HG02759 (cell line): ENCODE results near the gene CD8B.
"Not testable (repeated sequence)": the region's sequence is repeated elsewhere in the genome, so short reads cannot be mapped to it uniquely, and the experiment has no call there.

Experiments
- ATAC-seq: cut with Tn5 transposase; IDR thresholded peaks from one replicate; pipeline ENCODE4 v1.9.1; 2021; ENCODE audit warnings: mild to moderate bottlenecking, moderate library complexity; ENCODE audit not compliant: unreplicated experiment

CD8B gene

DNA sequence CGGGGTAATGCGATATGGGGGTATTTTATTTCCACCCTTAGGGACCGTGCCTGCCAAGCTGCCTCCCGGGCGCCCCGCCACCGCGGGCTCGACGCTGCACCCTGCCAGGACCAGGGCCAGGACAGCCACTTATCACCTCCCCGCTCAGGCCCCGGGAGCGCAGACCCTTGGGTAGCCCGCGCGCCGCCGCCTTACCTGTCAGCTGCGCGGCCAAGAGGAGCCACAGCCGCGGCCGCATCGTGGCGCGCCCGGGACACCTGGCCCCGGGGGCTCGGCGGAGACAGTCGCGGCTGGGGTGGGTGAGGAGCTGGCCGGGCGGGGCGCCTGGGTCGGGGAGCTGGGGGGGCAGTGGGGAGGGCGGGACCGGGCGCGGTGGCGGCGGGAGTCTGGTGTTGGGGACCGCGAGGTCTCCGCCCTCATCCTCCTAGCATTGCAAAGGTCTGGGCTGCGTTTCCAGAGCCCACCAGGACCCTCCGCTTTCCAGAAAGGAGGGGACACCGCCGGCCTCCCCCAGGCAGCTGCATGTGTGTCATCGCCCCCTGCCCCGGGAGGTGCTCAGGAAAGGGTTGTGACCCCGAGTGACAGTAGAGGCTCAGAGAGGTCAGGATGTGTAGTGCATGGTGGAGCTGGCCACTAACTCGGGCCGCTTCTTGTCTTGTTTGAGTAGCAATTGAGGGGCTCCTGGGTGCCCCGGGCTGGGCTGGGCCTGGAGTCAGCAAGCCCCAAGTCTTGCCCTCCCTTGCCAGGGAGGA is at the start of gene CD8B:
Gene CD8B, minus strand, starts transcription at position 259 of the 752 bp plus-strand sequence. Its CDS starts 21 bp downstream, at position 238.
- not testable (repeated sequence) for ATAC-seq

DNA sequence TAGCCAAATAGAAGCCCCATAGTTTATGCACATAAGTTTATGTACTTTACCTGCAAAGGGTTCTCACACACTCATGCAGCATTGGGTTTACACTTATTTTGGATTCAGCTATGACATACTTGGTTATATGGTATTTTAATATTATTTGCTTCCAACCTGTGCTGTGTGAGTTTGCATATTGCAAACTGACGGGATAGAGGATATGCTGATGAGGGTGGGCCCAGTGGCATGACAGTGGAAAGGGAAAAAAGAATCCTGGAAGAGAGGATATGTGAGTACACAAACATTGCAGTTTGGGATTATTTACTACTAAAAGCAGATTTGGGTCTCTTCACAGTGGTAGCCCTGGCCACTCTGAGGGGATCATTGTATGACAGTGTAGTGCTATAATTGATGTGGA is 44.2 kb upstream of the CD8B start:
- not testable (repeated sequence) for ATAC-seq

DNA sequence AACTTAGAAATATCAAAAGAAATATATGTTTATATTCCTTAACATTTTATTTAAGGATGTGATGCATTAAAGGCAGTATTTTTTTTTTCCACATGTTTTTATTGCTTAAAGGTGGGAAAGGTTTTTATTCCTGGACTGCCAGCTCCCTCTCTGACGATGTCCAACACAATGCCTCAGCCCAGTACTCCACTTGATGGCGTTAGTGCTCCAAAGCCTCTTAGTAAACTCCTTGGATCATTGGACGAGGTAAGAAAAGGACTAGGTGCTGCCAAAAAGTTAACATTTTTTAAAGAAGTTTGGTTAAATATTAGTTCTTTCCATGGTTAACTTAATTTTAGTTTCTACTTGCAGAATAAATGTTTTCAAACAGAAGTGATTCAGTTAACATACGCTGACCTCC is 39.0 kb upstream of the CD8B start:
- not testable (repeated sequence) for ATAC-seq

DNA sequence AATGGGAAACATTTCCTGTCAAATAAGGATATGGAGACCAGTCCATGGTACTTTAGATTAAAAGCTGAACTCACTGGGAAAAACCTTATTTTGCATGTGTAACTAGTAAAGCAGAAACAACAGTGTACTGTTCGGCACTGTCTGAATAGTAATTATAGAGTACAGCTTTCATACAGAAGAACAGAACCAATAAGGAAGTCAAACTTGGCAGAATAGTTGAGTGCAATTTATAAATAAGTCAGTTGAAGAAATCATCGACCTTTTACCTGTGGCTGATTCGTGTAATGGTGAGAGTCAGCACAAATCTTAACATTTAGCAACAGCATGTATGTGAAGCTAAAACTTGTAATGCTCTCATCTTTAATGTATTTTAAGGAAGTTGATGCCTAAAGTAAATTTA is 24.3 kb upstream of the CD8B start:
- ATAC-seq: not testable (repeated sequence)

DNA sequence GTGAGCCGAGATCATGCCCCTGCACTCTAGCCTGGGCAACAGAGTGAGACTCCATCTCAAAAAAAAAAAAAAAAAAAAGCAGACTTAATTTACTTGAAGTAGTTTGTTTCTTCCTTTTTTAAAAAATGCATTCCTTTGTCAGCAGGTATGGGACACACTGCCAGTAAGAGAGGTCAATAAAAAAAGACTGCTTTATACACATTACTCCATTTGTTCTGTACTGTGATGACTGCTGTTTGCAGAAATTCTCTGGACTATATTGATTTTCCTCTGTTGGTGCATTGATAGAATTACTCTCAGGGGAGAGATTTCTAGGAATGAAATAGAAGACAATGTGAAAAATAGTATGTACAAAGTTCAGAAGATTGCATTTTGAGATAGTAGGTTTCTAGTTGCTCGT is 21.2 kb upstream of the CD8B start:
- ATAC-seq: not testable (repeated sequence)

DNA sequence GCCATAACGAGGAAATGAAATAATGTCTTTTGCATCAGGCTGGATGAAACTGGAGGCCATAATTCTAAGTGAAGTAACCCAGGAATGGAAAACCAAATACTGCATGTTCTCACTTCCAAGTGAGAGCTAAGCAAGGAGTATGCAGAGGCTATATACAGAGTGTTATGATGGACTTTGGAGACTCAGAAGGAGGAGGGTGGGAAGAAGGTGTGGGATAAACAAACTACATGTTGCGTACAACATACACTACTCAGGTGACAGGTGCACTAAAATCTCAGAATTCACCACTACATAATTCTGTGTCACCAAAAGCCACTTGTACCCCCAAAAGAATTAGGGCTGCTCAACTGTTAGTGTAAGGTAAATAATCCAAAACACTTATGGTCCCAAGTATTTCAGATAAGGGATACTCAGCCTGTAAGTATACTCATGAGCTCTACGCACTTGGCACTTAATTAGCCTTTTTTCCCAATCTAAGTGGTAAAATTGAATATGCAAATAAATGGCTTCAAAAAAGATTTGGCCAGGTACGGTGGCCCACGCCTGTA is 20.5 kb upstream of the CD8B start:
- not testable (repeated sequence) for ATAC-seq

DNA sequence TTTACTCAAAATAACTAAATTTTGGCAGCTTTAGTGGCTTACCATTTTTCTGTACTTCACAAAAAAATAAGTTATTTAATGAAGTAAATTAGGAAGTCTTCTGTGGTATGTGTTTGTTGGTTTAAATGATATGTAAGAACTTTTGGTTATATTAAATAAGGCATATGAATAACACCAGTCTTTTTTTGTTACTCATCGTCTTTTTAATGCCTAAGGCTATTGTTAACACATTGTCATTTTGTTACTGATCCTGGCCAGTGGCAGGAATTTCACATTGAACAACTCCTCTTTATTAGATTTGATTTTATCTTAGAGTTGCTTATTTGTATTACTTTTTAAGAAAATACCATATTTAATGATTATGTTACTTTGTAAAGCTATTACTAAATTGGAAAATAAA is 17.3 kb upstream of the CD8B start:
- ATAC-seq: not testable (repeated sequence)

DNA sequence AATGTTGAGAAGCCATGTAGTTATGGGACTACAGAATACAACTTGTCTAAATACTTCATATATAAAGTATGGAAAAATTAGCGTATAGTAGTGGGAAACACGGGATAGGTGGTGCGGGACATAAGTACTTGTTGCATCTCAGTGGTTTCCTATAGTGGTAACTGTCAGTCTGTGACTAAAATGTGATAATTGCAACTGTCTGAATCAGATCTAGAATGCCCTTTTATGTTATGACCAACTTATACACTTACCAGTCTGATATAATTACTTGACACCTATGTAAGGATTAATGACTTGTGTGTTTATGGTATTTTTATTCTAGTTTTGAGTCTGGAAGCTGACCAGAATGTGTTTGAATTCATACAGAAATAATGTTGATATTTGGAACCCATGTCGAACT is 9.3 kb upstream of the CD8B start:
- not testable (repeated sequence) for ATAC-seq

DNA sequence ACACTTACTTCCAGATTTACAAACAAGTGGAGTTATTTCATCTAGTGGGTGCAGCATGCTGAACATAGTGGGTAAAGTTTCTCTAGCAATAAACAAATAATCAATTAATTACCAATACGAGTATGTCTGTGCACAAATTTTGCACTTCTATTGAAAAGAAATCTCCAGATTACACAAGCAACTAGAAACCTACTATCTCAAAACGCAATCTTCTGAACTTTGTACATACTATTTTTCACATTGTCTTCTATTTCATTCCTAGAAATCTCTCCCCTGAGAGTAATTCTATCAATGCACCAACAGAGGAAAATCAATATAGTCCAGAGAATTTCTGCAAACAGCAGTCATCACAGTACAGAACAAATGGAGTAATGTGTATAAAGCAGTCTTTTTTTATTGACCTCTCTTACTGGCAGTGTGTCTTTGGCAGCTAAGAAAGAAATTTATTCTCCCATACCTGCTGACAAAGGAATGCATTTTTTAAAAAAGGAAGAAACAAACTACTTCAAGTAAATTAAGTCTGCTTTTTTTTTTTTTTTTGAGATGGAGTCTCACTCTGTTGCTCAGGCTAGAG is 7.3 kb upstream of the CD8B start:
- not testable (repeated sequence) for ATAC-seq

DNA sequence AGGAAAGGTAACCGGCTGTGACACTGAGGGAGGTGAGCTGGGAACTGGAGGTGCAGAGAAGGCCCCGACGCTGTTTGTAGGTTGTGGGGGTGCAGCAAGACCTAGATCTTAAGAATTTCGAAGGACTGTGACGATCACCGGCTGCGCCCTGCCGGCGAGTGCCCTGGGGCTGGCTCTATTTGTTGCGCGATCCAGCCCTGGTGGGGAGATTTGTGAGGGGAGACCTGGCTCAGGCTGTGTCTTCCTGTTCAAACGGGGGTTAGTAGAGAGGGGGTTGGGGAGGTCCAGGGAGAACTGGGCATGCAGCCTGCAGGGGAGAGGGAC is 656 bp upstream of the CD8B start:
- ATAC-seq: not testable (repeated sequence)

DNA sequence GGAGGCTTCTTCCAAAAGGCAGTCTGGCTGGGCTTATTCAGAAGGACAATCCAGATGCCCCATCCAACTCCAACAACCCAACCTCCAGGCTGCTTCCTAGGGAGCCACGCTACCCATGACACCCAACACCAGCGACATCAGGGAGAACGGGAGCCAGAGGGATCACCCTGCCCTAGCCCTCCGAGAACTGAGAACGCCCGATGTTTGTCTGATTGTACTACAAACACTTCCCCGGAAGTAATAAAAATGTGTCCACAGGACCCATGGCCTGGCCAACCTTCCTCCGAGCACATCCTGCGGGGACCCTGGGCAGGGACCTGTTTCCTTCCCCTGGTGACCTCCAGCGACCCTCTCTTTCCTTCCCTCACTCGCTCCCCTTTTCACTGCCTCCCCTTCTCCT is 511 bp downstream of the CD8B start:
- ATAC-seq: not testable (repeated sequence)

DNA sequence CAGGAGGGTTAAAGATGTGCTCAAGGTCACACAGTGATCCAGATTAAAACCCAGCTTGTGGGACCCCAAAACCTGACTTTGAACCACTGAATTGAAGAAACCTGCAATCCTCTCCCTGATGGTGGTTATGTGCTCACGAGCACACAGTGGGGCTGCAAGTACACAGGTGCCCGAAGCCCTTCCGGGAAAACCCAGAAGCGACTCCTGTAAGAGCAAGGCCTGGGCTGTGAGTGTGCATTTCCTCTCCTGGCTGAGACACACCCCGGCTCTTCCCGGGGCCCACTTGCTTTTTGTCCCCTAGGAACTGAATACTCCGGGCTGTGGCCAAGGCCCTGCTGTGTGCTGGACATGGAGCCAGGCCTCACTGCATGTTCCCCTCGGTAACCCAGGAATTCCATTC is 1.1 kb downstream of the CD8B start:
- not testable (repeated sequence) for ATAC-seq

DNA sequence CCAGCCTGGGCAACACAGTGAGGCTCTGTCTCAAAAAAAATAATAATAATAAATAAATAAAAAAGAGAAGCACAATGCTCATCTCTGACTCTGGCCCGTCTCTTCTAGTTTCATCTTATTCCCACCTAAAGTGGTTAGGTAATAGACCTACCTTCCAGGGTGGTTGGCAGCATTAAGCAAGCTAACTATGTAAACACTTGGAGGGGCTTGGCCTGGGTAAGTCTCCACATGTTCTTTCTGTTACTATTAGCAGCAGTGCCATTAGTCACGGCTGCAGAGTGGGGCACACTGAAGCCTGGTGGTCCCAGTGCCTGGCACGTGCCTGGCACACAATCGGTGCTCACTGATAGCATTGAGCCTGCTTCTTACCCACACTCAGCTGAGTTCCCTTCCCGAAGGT is 4.0 kb downstream of the CD8B start:
- ATAC-seq: not testable (repeated sequence)

DNA sequence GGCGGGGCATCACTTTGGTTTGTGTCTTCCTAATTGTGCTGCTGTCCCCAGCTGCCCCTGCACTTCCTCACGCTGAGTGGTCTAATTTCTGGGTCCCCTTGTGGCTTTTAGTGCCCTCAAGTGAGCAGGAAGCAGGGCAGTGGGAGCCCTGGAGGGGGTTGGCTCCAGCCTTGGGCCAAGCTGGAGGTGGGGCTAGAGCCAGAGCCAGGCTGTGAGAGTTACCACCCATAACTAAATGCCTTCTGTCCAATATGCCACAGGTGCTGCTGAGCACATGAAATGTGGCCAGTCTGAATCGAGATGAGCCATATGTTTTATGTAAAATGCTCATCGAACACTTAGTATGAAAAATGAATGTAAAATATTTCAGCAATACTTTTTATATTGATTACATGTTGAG is 5.2 kb downstream of the CD8B start:
- ATAC-seq: not testable (repeated sequence)

DNA sequence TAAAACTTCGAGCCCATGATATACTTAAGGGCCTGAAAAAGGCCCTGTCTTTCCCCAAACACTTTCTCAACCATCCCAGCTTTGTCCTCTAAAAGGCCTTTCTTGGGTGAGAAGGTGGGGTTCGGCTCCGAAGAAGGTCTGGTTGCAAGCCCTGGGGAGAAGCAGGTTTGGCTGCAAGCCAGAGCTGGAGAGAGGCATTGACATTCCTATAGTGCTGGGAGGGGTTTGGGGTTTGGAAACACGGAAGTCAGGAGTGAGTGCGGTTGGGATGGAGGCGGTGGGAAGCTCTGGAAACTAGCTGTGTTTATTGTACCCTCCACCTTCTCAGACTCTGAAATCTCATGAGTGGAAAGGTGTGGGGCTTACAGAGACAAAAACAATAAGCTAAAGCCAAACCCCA is 5.7 kb downstream of the CD8B start:
- not testable (repeated sequence) for ATAC-seq

DNA sequence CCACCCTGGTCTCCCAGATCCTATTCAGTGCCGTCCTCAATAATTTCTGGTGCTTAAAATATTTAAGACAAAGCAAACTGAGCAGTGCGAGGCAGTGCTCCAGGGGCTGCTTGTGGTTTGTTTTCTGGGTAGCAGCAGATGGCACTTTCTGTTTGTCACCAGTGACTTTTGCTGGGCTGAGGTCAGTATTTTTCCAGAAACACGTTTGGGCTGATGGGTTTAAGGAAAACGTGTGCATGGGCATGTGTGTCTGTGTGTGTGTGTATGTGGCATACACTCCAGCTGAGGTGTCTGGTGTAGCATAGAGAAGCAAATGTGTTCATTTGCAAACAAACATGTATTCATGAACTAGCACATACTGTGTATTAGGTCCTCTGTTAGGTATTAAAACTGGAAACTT is 10.1 kb downstream of the CD8B start:
- not testable (repeated sequence) for ATAC-seq

DNA sequence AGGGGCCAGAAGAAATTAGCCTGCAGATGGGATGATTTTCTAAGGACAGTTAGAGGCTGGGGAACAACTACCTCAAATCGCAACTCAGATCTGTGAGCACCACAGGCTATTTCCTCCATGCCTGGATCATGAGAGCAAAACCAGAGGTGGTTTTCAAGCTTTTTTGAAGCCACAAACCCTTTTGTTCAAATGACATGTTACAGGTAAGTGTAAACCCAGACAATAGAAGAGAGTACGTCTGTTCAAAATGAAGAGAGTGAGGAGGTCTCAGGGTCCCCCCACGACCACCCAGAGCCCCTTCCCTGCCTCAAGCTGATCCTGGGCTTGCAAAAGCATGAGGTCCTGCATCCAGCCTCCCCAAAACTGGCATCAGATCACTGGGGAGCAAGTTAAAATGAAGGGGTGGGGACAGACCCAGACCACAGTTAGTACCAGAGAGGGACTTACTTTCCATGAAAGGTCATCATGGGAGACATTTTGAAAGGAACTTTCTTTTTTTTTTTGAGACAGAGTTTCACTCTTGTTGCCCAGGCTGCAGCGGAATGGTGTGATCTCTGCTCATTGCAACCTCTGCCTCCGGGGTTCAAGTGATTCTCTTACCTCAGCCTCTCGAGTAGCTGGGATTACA is 19.0 kb downstream of the CD8B start:
- not testable (repeated sequence) for ATAC-seq

DNA sequence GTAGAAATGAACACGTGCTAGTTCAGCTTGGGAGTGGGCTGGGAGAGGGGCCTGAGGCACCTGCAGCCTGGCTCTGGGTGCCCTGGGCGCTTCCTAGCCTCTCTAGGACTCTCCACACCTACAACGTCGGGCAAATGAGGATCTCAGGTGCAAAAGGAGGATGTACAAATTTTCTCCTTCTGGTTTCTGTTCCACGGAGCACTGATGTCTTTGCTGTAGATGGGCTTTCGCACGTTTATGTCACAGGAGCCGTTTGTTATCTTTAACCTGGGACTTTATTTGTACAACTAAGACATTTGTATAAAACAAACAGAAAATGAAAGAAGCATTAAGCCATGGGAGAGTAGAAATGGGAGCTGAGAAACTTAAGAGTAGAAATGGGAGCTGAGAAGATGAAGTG is 20.4 kb downstream of the CD8B start:
- ATAC-seq: not testable (repeated sequence)

DNA sequence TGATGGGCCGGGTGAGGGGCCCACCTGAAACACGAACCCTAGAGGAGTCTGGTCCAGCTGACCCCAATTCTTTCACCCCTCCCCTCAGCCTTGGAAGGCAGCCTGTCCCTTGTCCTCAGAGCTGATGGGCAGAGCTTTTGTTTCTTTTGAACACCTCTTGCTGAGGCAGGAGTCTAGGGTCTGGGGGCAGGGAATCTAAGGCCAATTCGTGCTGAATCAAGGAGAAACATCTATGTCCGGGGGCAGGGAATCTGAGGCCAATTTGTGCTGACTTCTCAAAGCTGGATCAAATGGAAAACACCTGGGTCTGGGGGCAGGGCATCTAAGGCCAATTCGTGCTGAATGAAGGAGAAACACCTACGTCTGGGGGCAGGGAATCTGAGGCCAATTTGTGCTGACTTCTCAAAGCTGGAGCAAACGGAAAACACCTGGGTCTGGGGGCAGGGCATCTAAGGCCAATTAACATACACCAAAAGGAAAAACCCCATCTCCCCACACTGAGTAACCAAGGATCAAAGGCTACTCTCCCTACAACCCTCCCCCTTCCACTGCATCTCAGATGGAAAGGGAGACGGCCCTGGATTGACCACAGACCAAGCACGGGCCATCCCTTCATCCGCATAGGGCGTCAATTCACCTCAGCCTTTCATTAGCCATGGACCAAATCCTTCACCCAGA is 21.7 kb downstream of the CD8B start:
- ATAC-seq: not testable (repeated sequence)

DNA sequence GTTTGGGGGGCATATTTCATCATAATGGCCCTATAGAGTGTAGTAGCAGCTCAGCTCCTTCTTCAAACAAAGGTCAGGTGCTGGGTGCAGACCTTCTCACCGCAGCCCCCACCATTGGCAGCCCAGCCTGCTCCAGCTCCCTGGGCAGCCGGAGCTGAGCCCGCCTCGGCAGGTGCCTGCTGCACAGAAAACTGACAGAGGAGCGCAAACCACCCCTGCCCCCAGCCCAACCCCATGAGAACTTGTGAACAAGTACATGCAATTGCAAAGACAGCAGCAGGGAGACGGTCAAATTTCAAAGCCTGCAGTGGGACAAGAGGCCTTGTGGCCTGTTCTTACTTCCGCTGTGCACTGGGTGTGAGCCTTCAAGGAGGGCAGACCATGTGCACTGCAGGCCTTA is 22.2 kb downstream of the CD8B start:
- ATAC-seq: not testable (repeated sequence)

DNA sequence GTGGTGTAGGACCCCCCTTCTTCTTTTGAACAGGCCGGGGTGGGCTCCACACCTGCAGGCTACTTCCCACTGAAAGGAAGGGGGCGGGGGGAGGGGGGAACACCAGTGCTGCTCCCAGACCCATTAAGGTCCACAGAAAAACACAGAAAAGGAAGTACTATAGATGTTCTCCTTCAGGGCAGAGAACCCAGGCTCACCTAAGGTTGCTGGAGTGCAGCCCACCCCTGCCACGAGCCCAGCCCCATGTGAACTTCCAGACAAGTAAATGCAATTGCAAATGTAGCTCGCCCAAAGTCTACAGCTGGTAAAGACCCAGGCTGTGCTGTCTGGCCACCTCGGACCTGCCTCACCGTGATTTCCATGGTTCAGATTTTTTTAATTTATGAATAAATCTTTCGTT is 24.0 kb downstream of the CD8B start:
- ATAC-seq: not testable (repeated sequence)
